Large intestine (tissue), 3 donors: Measurements from ENCODE around the gene HOXB4. TPM values are rescaled to one million over a fixed set of nuclear protein-coding genes. Genes with fewer than 3 reads are reported as not detected.

Experiments used
- DNase-seq, 2 donors: peaks; one replicate each; pipeline versions ENCODE4 v3.0.0 to v3.0.0-alpha.2; 2013
- H3K27ac ChIP-seq: one replicate; pipeline ENCODE4 v1.5.1; 2013; ENCODE audit warnings: low read length
- H3K27me3 ChIP-seq: 2 replicates; pipeline ENCODE4 v1.6.1; 2013; ENCODE audit warnings: low read length; ENCODE audit not compliant: control insufficient read depth, insufficient read depth
- H3K36me3 ChIP-seq: 2 replicates; pipeline ENCODE4 v1.6.1; 2013; ENCODE audit warnings: low read length; ENCODE audit not compliant: control insufficient read depth, insufficient read depth
- H3K4me1 ChIP-seq: one replicate; pipeline ENCODE4 v1.6.1; 2013; ENCODE audit warnings: low read length; ENCODE audit not compliant: control insufficient read depth, insufficient read depth
- H3K4me3 ChIP-seq: one replicate; pipeline ENCODE4 v1.5.1; 2013; ENCODE audit warnings: low read length
- H3K9me3 ChIP-seq: one replicate; pipeline ENCODE4 v1.6.1; 2013; ENCODE audit warnings: mild to moderate bottlenecking, low read depth, low read length, moderate library complexity; ENCODE audit not compliant: control insufficient read depth
- WGBS: methylation state at CpG from one replicate; pipeline ENCODE4 v1.1.5; 2013; ENCODE audit warnings: low lambda C conversion rate; ENCODE audit not compliant: insufficient coverage; 5-methylcytosine and 5-hydroxymethylcytosine counted together
- polyA plus RNA-seq: library from polyadenylated mRNA; unstranded; fragments of 120-200 nt; gene quantifications from one replicate; pipeline ENCODE4 v1.2.1, GENCODE V29; 2013

HOXB4 gene
- polyA plus RNA-seq, 1 donor = 5.9 TPM

DNA sequence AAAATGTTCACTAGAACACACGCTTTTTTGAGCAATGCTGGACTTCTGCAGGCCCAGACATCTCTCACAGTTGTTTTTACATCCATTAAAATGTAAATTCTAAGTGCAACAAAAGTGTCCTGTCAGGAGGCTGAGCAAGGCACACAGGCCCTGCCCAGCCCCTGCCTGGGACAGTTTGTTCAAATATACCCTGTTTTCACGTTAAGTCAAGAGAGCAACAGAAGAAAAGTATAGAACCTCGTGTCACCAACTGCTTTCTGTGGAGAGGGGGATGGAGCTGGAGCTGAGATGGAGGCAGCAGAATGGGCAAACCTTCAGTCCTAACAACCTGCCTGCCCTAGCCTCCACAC, 28.9 kb downstream of the HOXB4 start:
- peak overlapping the region; percentile 88 for H3K27ac ChIP-seq
- H3K27me3 ChIP-seq = peaks cover 84% of the 10 kb centered on the region
- H3K9me3 ChIP-seq = peaks cover 8% of the 10 kb centered on the region
- H3K4me1 ChIP-seq = peaks cover 18% of the 10 kb centered on the region
- peaks cover 14% of the 10 kb centered on the region for H3K36me3 ChIP-seq
- DNase-seq = no peak
- no CpG with 5 or more reads among the region's 3 CpGs for WGBS
- no peak overlapping the region for H3K4me3 ChIP-seq

DNA sequence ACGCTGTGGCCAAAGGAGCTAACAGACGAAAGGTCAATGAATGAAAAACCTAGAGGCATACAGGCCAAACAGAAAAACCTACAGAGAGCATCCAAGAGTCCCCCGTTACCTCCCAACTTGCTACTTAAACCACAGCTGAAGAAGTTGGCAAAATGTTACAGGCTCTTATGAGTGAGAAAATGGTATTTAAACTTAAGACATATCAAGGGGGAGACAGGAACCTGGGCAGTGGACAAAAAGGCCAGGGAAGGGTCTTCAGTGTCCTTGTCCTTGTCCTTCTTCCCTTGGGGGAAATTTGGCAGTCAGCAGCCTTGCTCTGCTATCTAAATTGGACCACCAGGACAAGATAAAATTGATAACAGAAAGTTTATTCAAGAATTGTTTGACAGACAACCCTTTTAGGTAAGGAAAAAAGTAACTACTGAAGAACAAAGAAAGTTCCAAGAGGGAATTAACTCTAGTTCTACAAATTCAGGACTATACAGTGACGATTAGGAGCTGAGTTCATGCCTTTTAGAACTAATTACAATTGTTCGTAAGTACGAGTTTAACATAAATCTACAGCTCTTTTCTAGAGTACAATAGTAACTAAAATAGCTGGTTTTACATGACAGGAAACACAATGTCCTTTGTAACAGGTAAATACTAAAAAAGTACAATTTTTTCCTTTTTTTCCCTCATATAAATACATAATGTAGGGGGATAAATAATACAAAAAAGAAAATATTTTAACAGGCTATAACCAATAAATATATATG, 29.4 kb downstream of the HOXB4 start:
- Histone ChIP-seq H3K36me3 (peaks cover 14% of the 10 kb centered on the region), H3K4me1 (peaks cover 18% of the 10 kb centered on the region), H3K4me3 (no peak overlapping the region), H3K27ac (peak overlapping the region; percentile 88), H3K27me3 (peaks cover 84% of the 10 kb centered on the region), H3K9me3 (peaks cover 8% of the 10 kb centered on the region)
- 96% methylated on average over 3 of the region's 6 CpGs for WGBS
- no peak for DNase-seq

DNA sequence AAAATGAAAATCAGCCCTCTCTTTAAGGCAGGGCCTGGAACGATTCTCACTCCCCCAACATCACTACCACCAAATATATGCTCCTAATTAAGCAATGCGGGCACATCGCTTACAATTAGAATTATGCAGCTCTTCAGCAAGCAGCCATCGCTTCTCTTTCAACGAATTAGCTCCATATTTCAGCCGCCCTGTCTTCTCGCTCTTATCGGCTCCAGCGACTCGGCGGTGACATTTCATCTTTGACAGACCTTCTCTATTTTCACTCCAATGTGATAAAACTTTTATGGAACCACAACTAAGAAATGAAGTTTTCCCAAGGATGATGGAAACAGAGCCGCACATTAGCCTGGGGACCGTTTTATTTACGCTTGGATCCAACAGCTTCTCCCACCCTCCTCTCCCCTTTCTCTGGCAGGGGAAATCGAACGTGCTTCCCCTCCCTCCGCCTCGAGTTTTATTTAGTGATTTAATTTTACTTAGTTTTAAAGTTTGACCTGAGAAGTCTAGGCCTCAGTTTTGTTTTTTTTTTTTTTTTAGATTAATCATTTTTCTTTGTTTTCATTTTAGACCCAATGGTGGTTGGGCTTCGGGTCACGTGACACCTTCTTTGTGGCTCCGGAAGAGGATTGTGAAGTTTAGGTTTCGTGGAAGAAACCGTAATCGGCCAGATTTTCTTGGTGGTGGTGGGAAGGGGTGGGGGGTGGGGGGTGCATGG, 30.2 kb downstream of the HOXB4 start:
- Histone ChIP-seq H3K27me3 (peaks cover 85% of the 10 kb centered on the region), H3K4me3 (no peak overlapping the region), H3K4me1 (peaks cover 18% of the 10 kb centered on the region), H3K36me3 (peaks cover 14% of the 10 kb centered on the region), H3K9me3 (peaks cover 8% of the 10 kb centered on the region), H3K27ac (peak overlapping the region; percentile 88)
- WGBS = 45% methylated on average over 12 of the region's 24 CpGs
- peak in 1 of 2 donors; percentile 48 for DNase-seq

- H3K36me3 ChIP-seq = peaks cover 13% of the 10 kb centered on the region
- peaks cover 16% of the 10 kb centered on the region for H3K4me1 ChIP-seq
- no CpG with 5 or more reads among the region's 10 CpGs for WGBS
- H3K4me3 ChIP-seq = peak overlapping the region; percentile 0
- peaks cover 87% of the 10 kb centered on the region for H3K27me3 ChIP-seq
- peaks cover 8% of the 10 kb centered on the region for H3K9me3 ChIP-seq
- peak overlapping the region; percentile 88 for H3K27ac ChIP-seq
- DNase-seq = peak in 1 of 2 donors; percentile 49
Measured at GRCh38 chr17:48546924-48547807, 31.0 kb downstream of the HOXB4 start.

GRCh38 chr17:48546137-48546923, 31.8 kb downstream of the HOXB4 start:
- peak overlapping the region; percentile 88 for H3K27ac ChIP-seq

DNA sequence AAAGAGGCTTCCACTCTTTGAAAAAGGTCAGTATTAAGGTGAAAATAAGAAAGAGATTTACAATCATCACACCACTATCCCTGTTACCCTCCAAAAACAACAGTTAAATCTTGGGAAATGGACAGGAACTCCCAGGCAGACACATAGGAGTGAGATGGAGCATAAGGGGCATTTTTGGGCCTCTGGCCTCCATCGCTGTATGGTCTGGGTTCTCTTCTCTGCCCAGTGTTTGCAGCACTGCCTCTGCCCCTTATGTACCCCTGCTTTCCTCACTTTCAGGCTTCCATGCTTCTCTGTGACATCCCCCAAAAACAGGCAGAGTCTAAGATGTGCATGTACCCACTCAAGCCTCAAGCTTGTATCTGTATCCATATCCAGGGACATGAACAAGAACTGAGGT, 32.6 kb downstream of the HOXB4 start:
- H3K36me3 ChIP-seq = peaks cover 7% of the 10 kb centered on the region
- WGBS = no CpG with 5 or more reads among the region's 1 CpG
- H3K27ac ChIP-seq = peak overlapping the region; percentile 88
- no peak for DNase-seq
- peaks cover 10% of the 10 kb centered on the region for H3K9me3 ChIP-seq
- no peak overlapping the region for H3K4me3 ChIP-seq
- peaks cover 13% of the 10 kb centered on the region for H3K4me1 ChIP-seq
- H3K27me3 ChIP-seq = peaks cover 89% of the 10 kb centered on the region

More at GRCh38 chr17:48546137-48546923, 31.8 kb downstream of the HOXB4 start:
- peaks cover 87% of the 10 kb centered on the region for H3K27me3 ChIP-seq
- no CpG with 5 or more reads among the region's 10 CpGs for WGBS
- peaks cover 12% of the 10 kb centered on the region for H3K9me3 ChIP-seq
- H3K36me3 ChIP-seq = peaks cover 9% of the 10 kb centered on the region
- H3K4me1 ChIP-seq = peaks cover 13% of the 10 kb centered on the region
- no peak for DNase-seq
- H3K4me3 ChIP-seq = peak overlapping the region; percentile 0

- 80% methylated on average over 1 of the region's 12 CpGs for WGBS
- peaks cover 89% of the 10 kb centered on the region for H3K27me3 ChIP-seq
Measured at GRCh38 chr17:48545022-48545375, 33.2 kb downstream of the HOXB4 start, which contains the start of gene HOXB2. TSS of gene HOXB2 (minus strand) at chr17:48545109. CDS start at chr17:48544911, 198 bp downstream.

GRCh38 chr17:48544349-48545021, 33.7 kb downstream of the HOXB4 start:
- peak; percentile 71 to 73 for DNase-seq
- H3K27me3 ChIP-seq = peaks cover 89% of the 10 kb centered on the region
- H3K27ac ChIP-seq = peak overlapping the region; percentile 88
- peak overlapping the region; percentile 70 for H3K4me3 ChIP-seq
- H3K36me3 ChIP-seq = peaks cover under 1% of the 10 kb centered on the region
- H3K4me1 ChIP-seq = peaks cover 17% of the 10 kb centered on the region
- H3K9me3 ChIP-seq = peaks cover 7% of the 10 kb centered on the region
- no CpG with 5 or more reads among the region's 38 CpGs for WGBS

More at GRCh38 chr17:48545022-48545375, 33.2 kb downstream of the HOXB4 start, which contains the start of gene HOXB2:
- Histone ChIP-seq H3K36me3 (peaks cover 4% of the 10 kb centered on the region), H3K4me1 (peaks cover 17% of the 10 kb centered on the region), H3K9me3 (peaks cover 7% of the 10 kb centered on the region), H3K4me3 (peak within 1 kb of the TSS; percentile 70), H3K27ac (peak within 1 kb of the TSS; percentile 88)
- no peak for DNase-seq

DNA sequence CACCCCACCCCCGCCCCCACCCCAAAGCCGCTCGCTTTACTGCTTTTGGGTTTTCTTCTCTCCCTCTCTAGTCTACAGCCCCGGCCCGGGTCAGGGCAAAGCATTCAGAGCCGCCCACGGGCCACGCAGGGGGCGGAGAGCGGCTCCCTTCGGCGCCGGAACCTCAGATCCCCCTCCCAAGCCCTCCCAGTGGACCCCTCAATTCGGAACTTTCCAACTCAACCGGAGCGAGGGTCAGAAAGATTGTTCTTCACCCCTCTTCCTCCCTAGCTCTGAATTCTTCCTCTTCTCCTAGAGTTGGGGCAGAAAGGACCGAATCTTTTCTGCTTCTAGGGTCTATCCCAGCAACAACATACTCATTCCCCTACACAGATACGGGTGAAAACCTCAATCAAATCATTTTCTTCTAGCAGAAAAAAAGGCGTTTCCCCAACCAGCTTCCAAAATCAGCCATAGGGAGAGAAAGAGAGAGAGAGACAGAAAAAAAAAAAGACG, 34.2 kb downstream of the HOXB4 start:
- Histone ChIP-seq H3K9me3 (peaks cover 7% of the 10 kb centered on the region), H3K27me3 (peaks cover 89% of the 10 kb centered on the region), H3K27ac (peak overlapping the region; percentile 88), H3K36me3 (no peaks in the 10 kb centered on the region), H3K4me3 (peak overlapping the region; percentile 70), H3K4me1 (peaks cover 17% of the 10 kb centered on the region)
- WGBS = no CpG with 5 or more reads among the region's 20 CpGs
- DNase-seq = no peak
